ENCODE measurements around the gene SLC29A2. TPM values are rescaled to one million over a fixed set of nuclear protein-coding genes. Genes with fewer than 3 reads are reported as not detected.

Gene SLC29A2
- total RNA-seq, 1 experiment from 2014 or later, result 36.1 TPM

DNA sequence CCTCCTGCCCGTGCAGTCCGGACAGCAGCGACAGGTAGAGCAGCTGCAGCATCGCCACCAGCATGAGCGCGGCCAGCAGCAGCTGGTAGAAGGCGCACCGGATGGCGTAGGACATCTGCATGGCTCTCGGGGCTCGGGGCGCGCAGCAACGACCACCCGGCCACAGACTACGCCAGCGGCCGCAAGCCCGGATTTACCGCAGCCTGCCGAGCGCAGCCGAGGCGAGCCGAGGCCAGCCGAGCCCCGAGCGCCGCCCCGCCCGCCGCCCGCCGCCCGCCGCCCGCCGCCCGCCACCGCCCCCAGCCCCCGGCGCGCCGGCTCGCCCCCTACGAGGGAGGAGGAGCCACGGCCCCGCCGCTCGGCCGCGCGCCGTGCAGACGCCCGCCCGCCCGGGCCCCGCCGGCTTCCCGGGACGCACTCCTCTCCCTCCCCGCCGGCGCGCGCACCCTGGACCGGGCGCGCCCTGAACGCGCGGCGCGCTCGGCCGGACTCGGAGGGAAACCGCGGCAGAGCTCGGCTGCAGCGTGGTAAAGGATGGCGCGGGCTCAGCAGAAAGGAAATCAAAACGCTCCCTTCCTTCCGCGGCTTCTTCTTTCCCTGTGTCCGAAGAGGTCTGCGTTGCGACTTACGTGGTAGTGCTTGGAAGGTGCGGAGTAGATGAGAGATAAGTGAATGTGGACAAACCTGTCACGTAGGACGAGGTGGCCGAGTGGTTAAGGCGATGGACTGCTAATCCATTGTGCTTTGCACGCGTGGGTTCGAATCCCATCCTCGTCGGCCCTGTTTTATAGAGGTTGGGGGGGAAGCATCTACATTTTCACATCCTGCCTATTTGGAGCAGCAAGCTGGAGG, 23.9 kb downstream of the SLC29A2 start, which contains the start of gene B4GAT1:
Gene B4GAT1, minus strand, starts transcription at position 205 of the 852 bp plus-strand sequence. Its CDS starts 84 bp downstream, at position 121.
- H4K20me1 ChIP-seq (ENCODE audit: insufficient read depth), result peaks cover 10% of the 10 kb centered on the region
- DNase-seq, result peak; percentile 88 to 94
- H3K4me2 ChIP-seq, result peak within 1 kb of the TSS; percentile 87
- no peaks in the 10 kb centered on the region for H3K9me3 ChIP-seq (ENCODE audit: insufficient read depth, low read depth)
- peak within 1 kb of the TSS; percentile 16; the same call in 1 of the 2 replicates for H3K27ac ChIP-seq
- TF ChIP-seq, protein P1, sequence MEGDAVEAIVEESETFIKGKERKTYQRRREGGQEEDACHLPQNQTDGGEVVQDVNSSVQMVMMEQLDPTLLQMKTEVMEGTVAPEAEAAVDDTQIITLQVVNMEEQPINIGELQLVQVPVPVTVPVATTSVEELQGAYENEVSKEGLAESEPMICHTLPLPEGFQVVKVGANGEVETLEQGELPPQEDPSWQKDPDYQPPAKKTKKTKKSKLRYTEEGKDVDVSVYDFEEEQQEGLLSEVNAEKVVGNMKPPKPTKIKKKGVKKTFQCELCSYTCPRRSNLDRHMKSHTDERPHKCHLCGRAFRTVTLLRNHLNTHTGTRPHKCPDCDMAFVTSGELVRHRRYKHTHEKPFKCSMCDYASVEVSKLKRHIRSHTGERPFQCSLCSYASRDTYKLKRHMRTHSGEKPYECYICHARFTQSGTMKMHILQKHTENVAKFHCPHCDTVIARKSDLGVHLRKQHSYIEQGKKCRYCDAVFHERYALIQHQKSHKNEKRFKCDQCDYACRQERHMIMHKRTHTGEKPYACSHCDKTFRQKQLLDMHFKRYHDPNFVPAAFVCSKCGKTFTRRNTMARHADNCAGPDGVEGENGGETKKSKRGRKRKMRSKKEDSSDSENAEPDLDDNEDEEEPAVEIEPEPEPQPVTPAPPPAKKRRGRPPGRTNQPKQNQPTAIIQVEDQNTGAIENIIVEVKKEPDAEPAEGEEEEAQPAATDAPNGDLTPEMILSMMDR (conservative IDR thresholded peaks at IDR 0.05), result no peak
- no peak for TF ChIP-seq EZH2 (IDR thresholded peaks at IDR 0.05; ENCODE audit: low read depth)
- peaks cover 38% of the 10 kb centered on the region for H3K79me2 ChIP-seq (ENCODE audit: low read depth)
- peaks cover 34% of the 10 kb centered on the region for H3K4me1 ChIP-seq (replicated peaks; ENCODE audit: insufficient read depth)
- H3K4me3 ChIP-seq, result peak within 1 kb of the TSS; percentile 100
- ChIA-PET POLR2A (ENCODE audit: unreplicated experiment) (interaction anchor here (0.5 to 1.7 kb wide), 4 partner anchors 13 to 542 kb away, joined by 3 to 11 read pairs (median 8); no protein-coding TSS in a partner anchor), CTCF (interaction anchor here (0.6 kb wide), 1 partner anchor 23 kb away, joined by 15 read pairs; no protein-coding TSS in a partner anchor)
- peaks cover 45% of the 10 kb centered on the region for H3F3A ChIP-seq (ENCODE audit: insufficient read depth, low read depth)
- BruUV-seq (replicated peaks), result no TSS peak
- H2AFZ ChIP-seq, result peak within 1 kb of the TSS; percentile 100
- H3K36me3 ChIP-seq (ENCODE audit: low read depth), result no peaks in the 10 kb centered on the region
- intact Hi-C loops (cut with micrococcal nuclease; ENCODE audit: unreplicated experiment), result loop anchor here (1.0 kb wide), 1 partner anchor 79 kb away; the partner anchor contains the start of gene RAB1B
- no peaks in the 10 kb centered on the region for H3K9me2 ChIP-seq (ENCODE audit: insufficient read depth)
- no peaks in the 10 kb centered on the region for H3K27me3 ChIP-seq (ENCODE audit: insufficient read depth, low read depth)

DNA sequence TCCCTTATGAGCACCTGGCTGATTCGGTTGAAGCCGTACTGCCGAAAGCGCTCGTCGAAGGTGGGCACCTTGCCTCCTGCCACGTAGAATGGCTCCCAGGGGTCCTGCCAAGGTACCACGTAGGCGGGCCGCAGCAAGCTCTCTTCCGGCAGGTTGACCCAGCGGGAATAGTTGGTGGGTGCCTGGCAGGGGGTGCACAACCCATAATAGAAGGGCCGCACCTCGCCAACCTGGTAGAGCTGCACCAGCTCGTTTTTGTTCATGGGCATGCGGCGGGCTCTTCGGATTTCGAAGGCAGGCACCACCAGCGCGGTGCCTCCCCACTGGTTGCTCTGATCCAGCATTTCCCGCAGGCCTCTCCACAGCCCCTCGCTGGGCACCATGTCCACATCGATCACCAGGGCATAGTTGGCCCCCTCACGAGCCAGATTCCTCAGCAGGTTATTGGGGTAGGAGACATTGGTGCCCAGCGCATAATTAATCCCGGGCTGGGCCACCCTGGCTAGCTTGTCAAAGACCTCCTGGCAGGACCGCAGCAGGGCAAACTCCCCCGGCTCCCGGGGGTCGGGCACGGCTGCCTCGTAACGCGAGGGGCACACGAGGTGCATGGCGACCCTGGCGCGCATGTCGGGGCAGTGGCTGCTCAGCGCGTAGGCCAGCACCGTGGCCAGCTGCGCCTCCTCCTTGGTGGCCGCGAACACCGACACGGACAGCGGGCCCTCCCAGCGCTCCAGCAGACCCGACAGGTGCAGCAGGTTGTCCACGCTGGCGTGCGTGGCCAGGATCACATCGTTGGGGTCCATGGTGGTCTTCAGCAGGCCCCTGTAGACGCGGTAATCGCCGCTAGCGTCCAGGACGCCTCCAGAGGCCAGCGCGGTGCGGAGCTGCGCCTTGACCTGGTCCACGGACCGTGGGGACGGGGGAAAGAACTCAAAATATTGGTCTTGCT, 24.8 kb downstream of the SLC29A2 start:
- Histone ChIP-seq H3K27ac (peak overlapping the region; percentile 12; the same call in 1 of the 2 replicates), H3K79me2 (ENCODE audit: low read depth) (peaks cover 39% of the 10 kb centered on the region), H3K4me2 (peak overlapping the region; percentile 87), H3K36me3 (ENCODE audit: low read depth) (no peaks in the 10 kb centered on the region), H3K9me3 (ENCODE audit: insufficient read depth, low read depth) (no peaks in the 10 kb centered on the region), H3F3A (ENCODE audit: insufficient read depth, low read depth) (peaks cover 38% of the 10 kb centered on the region), H3K4me3 (peak overlapping the region; percentile 100), H3K9me2 (ENCODE audit: insufficient read depth) (no peaks in the 10 kb centered on the region), H4K20me1 (ENCODE audit: insufficient read depth) (peaks cover 10% of the 10 kb centered on the region), H2AFZ (peak overlapping the region; percentile 100), H3K4me1 (replicated peaks; ENCODE audit: insufficient read depth) (peaks cover 34% of the 10 kb centered on the region), H3K27me3 (ENCODE audit: insufficient read depth, low read depth) (no peaks in the 10 kb centered on the region)
- ChIA-PET POLR2A (ENCODE audit: unreplicated experiment) (interaction anchor here (1.0 to 1.7 kb wide), 2 partner anchors 11 to 13 kb away, joined by 5 to 11 read pairs; partner anchors contain the start of gene RIN1), CTCF (interaction anchor here (0.6 to 0.7 kb wide), 2 partner anchors 17 to 554 kb away, joined by 4 to 5 read pairs; no protein-coding TSS in a partner anchor)
- TF ChIP-seq, protein P1 (conservative IDR thresholded peaks at IDR 0.05), result no peak
- TF ChIP-seq EZH2 (IDR thresholded peaks at IDR 0.05; ENCODE audit: low read depth), result no peak
- intact Hi-C loops (cut with micrococcal nuclease; ENCODE audit: unreplicated experiment), result no loop called here
- BruUV-seq (replicated peaks), result no TSS peak
- DNase-seq, result peak in 1 of 2 experiments; percentile 30

All from PC-9 (cell line).